Body of pancreas (tissue), 4 donors: ENCODE data around the gene BBX. TPM values are rescaled to one million over a fixed set of nuclear protein-coding genes. Genes with fewer than 3 reads are reported as not detected.

Source experiments
- ATAC-seq: fragments of 150-250 bp; one replicate; pipeline ENCODE4 v1.9.1; 2016
- DNase-seq, 4 donors: peaks; one replicate each; pipeline ENCODE4 v3.0.0-alpha.2; 2019
- H3K27ac ChIP-seq, 4 donors: fragments of 200-600 bp; sonication (generic); 1 replicate in 3 of 4; 2 replicates in 1 of 4; pipeline versions ENCODE4 v1.5.1 to v1.6.1; 2016 to 2019; ENCODE audit warnings: mild to moderate bottlenecking in 1 of 4, mixed read lengths in 1 of 4, moderate library complexity in 1 of 4
- H3K27me3 ChIP-seq, 2 donors: fragments of 200-600 bp; sonication (generic); one replicate each; pipeline ENCODE4 v1.6.0; 2016; ENCODE audit warnings: mild to moderate bottlenecking in 1 of 2
- H3K36me3 ChIP-seq, 2 donors: fragments of 200-600 bp; sonication (generic); replicated peaks in 1 of 2; 2 replicates each; pipeline ENCODE4 v1.5.1; 2016; ENCODE audit warnings: low read depth in 2 of 2; ENCODE audit not compliant: insufficient read depth in 1 of 2
- H3K4me1 ChIP-seq: fragments of 200-600 bp; sonication (generic); one replicate; pipeline ENCODE4 v1.6.0; 2016
- H3K4me3 ChIP-seq, 2 donors: fragments of 200-600 bp; sonication (generic); 1 replicate in 1 of 2; 2 replicates in 1 of 2; pipeline ENCODE4 v1.5.1; 2016 to 2019
- H3K9me3 ChIP-seq, 3 donors: fragments of 200-600 bp; sonication (generic); 1 replicate in 2 of 3; 2 replicates in 1 of 3; pipeline ENCODE4 v1.5.1; 2016
- POLR2A ChIP-seq, 3 donors: fragments of 450-650 bp; IDR thresholded peaks; one replicate each; pipeline ENCODE4 v1.6.1; 2016; ENCODE audit warnings: antibody characterized with exemption in 3 of 3, mild to moderate bottlenecking in 2 of 3
- WGBS, 2 donors: methylation state at CpG; one replicate each; pipeline ENCODE4 v1.1.5; 2017; 5-methylcytosine and 5-hydroxymethylcytosine counted together
- intact Hi-C: fragments of 100-400 bp; cut with DNase I; formaldehyde crosslinking; loops from one replicate; pipeline ENCODE4 v1.15.1; 2023
- total RNA-seq, 2 donors: library from RNA; depleted of rRNA; stranded (reverse); fragments of >200 nt; gene quantifications; one replicate each; pipeline ENCODE4 v1.1.0, GENCODE V29; 2016
- TF ChIP-seq, protein P1 (sequence below), 7 experiments: fragments of 450-650 bp in 4 of 7; fragments of 200-600 bp in 3 of 7; sonication (generic) in 3 of 7; IDR thresholded peaks; one replicate each; pipeline ENCODE4 v1.5.1; 2016 to 2019; ENCODE audit warnings: antibody characterized with exemption in 7 of 7

The BBX gene
- total RNA-seq, 2 donors from 2014 or later: 17.5 to 28.8 TPM

- no peak for TF ChIP-seq POLR2A (IDR thresholded peaks at IDR 0.05)
- TF ChIP-seq, protein P1, sequence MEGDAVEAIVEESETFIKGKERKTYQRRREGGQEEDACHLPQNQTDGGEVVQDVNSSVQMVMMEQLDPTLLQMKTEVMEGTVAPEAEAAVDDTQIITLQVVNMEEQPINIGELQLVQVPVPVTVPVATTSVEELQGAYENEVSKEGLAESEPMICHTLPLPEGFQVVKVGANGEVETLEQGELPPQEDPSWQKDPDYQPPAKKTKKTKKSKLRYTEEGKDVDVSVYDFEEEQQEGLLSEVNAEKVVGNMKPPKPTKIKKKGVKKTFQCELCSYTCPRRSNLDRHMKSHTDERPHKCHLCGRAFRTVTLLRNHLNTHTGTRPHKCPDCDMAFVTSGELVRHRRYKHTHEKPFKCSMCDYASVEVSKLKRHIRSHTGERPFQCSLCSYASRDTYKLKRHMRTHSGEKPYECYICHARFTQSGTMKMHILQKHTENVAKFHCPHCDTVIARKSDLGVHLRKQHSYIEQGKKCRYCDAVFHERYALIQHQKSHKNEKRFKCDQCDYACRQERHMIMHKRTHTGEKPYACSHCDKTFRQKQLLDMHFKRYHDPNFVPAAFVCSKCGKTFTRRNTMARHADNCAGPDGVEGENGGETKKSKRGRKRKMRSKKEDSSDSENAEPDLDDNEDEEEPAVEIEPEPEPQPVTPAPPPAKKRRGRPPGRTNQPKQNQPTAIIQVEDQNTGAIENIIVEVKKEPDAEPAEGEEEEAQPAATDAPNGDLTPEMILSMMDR (IDR thresholded peaks at IDR 0.05): no peak
- Histone ChIP-seq H3K9me3 (no peaks in the 10 kb centered on the region), H3K4me3 (no peak overlapping the region), H3K27ac (no peak overlapping the region), H3K27me3 (no peaks in the 10 kb centered on the region), H3K36me3 (peaks cover 0 to 6% of the 10 kb centered on the region in 2 donors), H3K4me1 (no peaks in the 10 kb centered on the region)
- intact Hi-C loops: no loop called here
- WGBS, 2 donors: 72 to 83% methylated on average over 4 of the region's 4 CpGs
- ATAC-seq (no peak), DNase-seq (no peak)
Observed at GRCh38 chr3:107727102-107727501, 204.3 kb downstream of the BBX start.

DNA sequence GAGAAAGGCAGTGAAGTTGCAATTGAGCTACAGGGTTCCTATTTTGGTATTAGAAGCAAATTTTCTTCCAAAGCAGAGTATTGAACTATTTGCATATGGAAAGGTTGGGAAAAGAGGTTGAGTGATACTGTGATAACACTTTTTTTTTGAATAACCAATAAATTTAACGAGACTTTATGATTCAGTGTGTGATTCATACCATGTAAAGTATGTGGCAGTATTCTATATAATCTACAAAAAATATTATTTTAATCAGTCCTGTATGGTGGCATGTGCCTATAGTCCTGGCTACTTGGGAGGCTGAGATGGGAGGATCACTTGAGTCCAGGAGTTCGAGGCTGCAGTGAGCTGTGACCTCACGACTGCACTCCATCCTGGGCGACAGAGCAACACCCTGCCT lies 206.9 kb downstream of the BBX start:
- no peak for TF ChIP-seq POLR2A (IDR thresholded peaks at IDR 0.05)
- TF ChIP-seq, protein P1 (IDR thresholded peaks at IDR 0.05): no peak
- peaks cover 0 to 6% of the 10 kb centered on the region in 2 donors for H3K36me3 ChIP-seq
- intact Hi-C loops: no loop called here
- no peaks in the 10 kb centered on the region for H3K4me1 ChIP-seq
- no peaks in the 10 kb centered on the region for H3K9me3 ChIP-seq
- no peak for DNase-seq
- 93% methylated on average over 4 of the region's 4 CpGs for WGBS, 2 donors
- no peak overlapping the region for H3K4me3 ChIP-seq
- H3K27me3 ChIP-seq: no peaks in the 10 kb centered on the region
- H3K27ac ChIP-seq: no peak overlapping the region
- ATAC-seq: no peak

- intact Hi-C loops: no loop called here
- Histone ChIP-seq H3K4me1 (no peaks in the 10 kb centered on the region), H3K27me3 (no peaks in the 10 kb centered on the region), H3K27ac (no peak overlapping the region), H3K9me3 (no peaks in the 10 kb centered on the region), H3K36me3 (peaks cover 0 to 2% of the 10 kb centered on the region in 2 donors), H3K4me3 (no peak overlapping the region)
- no peak for DNase-seq
- 67 to 68% methylated on average over 3 of the region's 3 CpGs for WGBS, 2 donors
- TF ChIP-seq, protein P1 (IDR thresholded peaks at IDR 0.05): no peak
- TF ChIP-seq POLR2A (IDR thresholded peaks at IDR 0.05): no peak
- no peak for ATAC-seq
Observed at GRCh38 chr3:107734317-107734716, 211.6 kb downstream of the BBX start.

DNA sequence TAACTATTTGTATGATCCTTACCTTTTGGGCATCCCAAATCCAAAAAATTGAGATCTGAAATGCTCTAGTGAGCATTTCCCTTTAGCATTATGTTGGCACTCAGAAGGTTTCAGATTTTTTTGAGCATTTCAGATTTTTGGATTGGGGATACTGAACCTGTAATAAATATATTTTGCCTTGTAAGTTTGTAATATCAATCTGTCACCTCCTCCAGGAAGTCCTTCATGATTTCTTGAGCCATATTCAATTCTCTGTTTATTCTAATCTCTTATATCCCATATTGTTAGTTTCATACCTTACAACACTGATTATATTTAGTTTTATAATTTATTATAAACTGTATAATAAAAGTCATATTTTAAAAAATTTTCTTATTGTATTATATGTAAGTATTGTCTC lies 215.2 kb downstream of the BBX start:
- Histone ChIP-seq H3K36me3 (no peaks in the 10 kb centered on the region), H3K4me3 (no peak overlapping the region), H3K27me3 (no peaks in the 10 kb centered on the region), H3K9me3 (no peaks in the 10 kb centered on the region), H3K4me1 (peaks cover 4% of the 10 kb centered on the region), H3K27ac (no peak overlapping the region)
- no peak for ATAC-seq
- no peak for DNase-seq
- TF ChIP-seq POLR2A (IDR thresholded peaks at IDR 0.05): no peak
- TF ChIP-seq, protein P1 (IDR thresholded peaks at IDR 0.05): no peak
- intact Hi-C loops: no loop called here

- no peak for ATAC-seq
- TF ChIP-seq POLR2A (IDR thresholded peaks at IDR 0.05): no peak
- TF ChIP-seq, protein P1 (IDR thresholded peaks at IDR 0.05): no peak
- intact Hi-C loops: no loop called here
- Histone ChIP-seq H3K27ac (no peak overlapping the region), H3K4me3 (no peak overlapping the region), H3K4me1 (peaks cover 4% of the 10 kb centered on the region), H3K27me3 (no peaks in the 10 kb centered on the region), H3K36me3 (no peaks in the 10 kb centered on the region), H3K9me3 (no peaks in the 10 kb centered on the region)
- no peak for DNase-seq
- WGBS, 2 donors: 81 to 85% methylated on average over 5 of the region's 5 CpGs
Observed at GRCh38 chr3:107738486-107739183, 215.9 kb downstream of the BBX start.
